AG04450 (cell line): ENCODE data around the gene SH3GL2. TPM values are rescaled to one million over a fixed set of nuclear protein-coding genes. Genes with fewer than 3 reads are reported as not detected.

ENCODE experiments used
- CTCF ChIA-PET: fragments of 300-600, 350-600 bp; formaldehyde crosslinking; extraction: SDS; loops from one replicate; lab custom pipeline; 2022; ENCODE audit warnings: antibody characterized with exemption, inconsistent platforms; lab: Charles Lee
- POLR2A ChIA-PET: fragments of 350-600 bp; formaldehyde crosslinking; extraction: SDS; loops from one replicate; lab custom pipeline; 2021; ENCODE audit warnings: antibody characterized with exemption, inconsistent platforms; lab: Yijun Ruan, JAX
- DNase-seq: peaks from one replicate; pipeline ENCODE4 v3.0.0-alpha.2; 2011; ENCODE audit warnings: low read depth, low spot score
- H3K27ac ChIP-seq: one replicate; pipeline ENCODE4 v1.5.1; 2012; ENCODE audit warnings: low read depth, low read length, control low read depth
- H3K27me3 ChIP-seq: one replicate; pipeline ENCODE4 v1.6.0; 2012; ENCODE audit warnings: low read length; ENCODE audit not compliant: control insufficient read depth, insufficient read depth
- H3K4me3 ChIP-seq: 2 replicates; pipeline ENCODE4 v1.5.1; 2011; ENCODE audit warnings: mild to moderate bottlenecking, low read depth, low read length, control low read depth
- H3K9me3 ChIP-seq: 2 replicates; pipeline ENCODE4 v1.5.1; 2012; ENCODE audit warnings: low read length; ENCODE audit not compliant: control insufficient read depth, insufficient read depth
- CTCF ChIP-seq: IDR thresholded peaks from 2 replicates; pipeline ENCODE4 v1.5.1; 2011; ENCODE audit warnings: low read depth, low read length, control low read depth, inconsistent platforms
- polyA plus RNA-seq: library from polyadenylated mRNA; depleted of rRNA; stranded (reverse); fragments of >200 nt; gene quantifications from 2 replicates; pipeline ENCODE4 v1.2.3, GENCODE V29; 2011

Gene SH3GL2
- polyA plus RNA-seq, 1 experiment, result 0.04 TPM

GRCh38 chr9:17624571-17624970 lies 45.7 kb downstream of the SH3GL2 start:
- Histone ChIP-seq H3K27ac (no peak overlapping the region), H3K4me3 (no peak overlapping the region), H3K9me3 (no peaks in the 10 kb centered on the region), H3K27me3 (no peaks in the 10 kb centered on the region)
- ChIA-PET CTCF (no interaction called here), POLR2A (no interaction called here)
- no peak for TF ChIP-seq CTCF
- DNase-seq, result no peak

- POLR2A ChIA-PET, result interaction anchor here (0.7 kb wide), 1 partner anchor 12 kb away, joined by 3 read pairs; no protein-coding TSS in a partner anchor
Measured at GRCh38 chr9:17625644-17626388, 47.0 kb downstream of the SH3GL2 start.

GRCh38 chr9:17627641-17628040 lies 48.8 kb downstream of the SH3GL2 start:
- peak; percentile 16 for DNase-seq
- no peak for TF ChIP-seq CTCF
- Histone ChIP-seq H3K4me3 (no peak overlapping the region), H3K27me3 (no peaks in the 10 kb centered on the region), H3K9me3 (no peaks in the 10 kb centered on the region), H3K27ac (no peak overlapping the region)
- ChIA-PET POLR2A (interaction anchor here (0.8 kb wide), 1 partner anchor 14 kb away, joined by 3 read pairs; no protein-coding TSS in a partner anchor), CTCF (no interaction called here)

More at GRCh38 chr9:17625644-17626388, 47.0 kb downstream of the SH3GL2 start:
- TF ChIP-seq CTCF, result no peak
- no peak for DNase-seq
- H3K9me3 ChIP-seq, result no peaks in the 10 kb centered on the region
- no peak overlapping the region for H3K4me3 ChIP-seq
- H3K27ac ChIP-seq, result no peak overlapping the region
- H3K27me3 ChIP-seq, result no peaks in the 10 kb centered on the region
- CTCF ChIA-PET, result interaction anchor here (0.6 kb wide), 1 partner anchor 185 kb away, joined by 3 read pairs; no protein-coding TSS in a partner anchor

GRCh38 chr9:17628624-17629023 lies 49.8 kb downstream of the SH3GL2 start:
- no peaks in the 10 kb centered on the region for H3K9me3 ChIP-seq
- H3K27me3 ChIP-seq, result no peaks in the 10 kb centered on the region
- TF ChIP-seq CTCF, result no peak
- POLR2A ChIA-PET, result no interaction called here
- H3K27ac ChIP-seq, result no peak overlapping the region
- CTCF ChIA-PET, result interaction anchor here (0.6 kb wide), 1 partner anchor 8 kb away, joined by 3 read pairs; no protein-coding TSS in a partner anchor
- no peak overlapping the region for H3K4me3 ChIP-seq
- DNase-seq, result no peak

GRCh38 chr9:17630531-17630949 lies 51.7 kb downstream of the SH3GL2 start:
- Histone ChIP-seq H3K27me3 (peaks cover 4% of the 10 kb centered on the region), H3K4me3 (no peak overlapping the region), H3K27ac (no peak overlapping the region), H3K9me3 (no peaks in the 10 kb centered on the region)
- no peak for TF ChIP-seq CTCF
- no peak for DNase-seq
- ChIA-PET POLR2A (no interaction called here), CTCF (no interaction called here)
